Inflammatory macrophage treated with lipopolysaccharide for 4 hours (primary cell): Measurements from ENCODE around the gene PMVK.

Experiments used
- DNase-seq: peaks from one replicate; pipeline ENCODE4 v3.0.0-alpha.2; 2020

Gene PMVK

GRCh38 chr1:154876842-154877369 lies 59.6 kb downstream of the PMVK start:
- DNase-seq: no peak
